Gastroesophageal sphincter (tissue), 4 donors: Measurements from ENCODE around the gene AGAP2. TPM values are rescaled to one million over a fixed set of nuclear protein-coding genes. Genes with fewer than 3 reads are reported as not detected.

ENCODE experiments used
- ATAC-seq: fragments of 150-250 bp; one replicate; pipeline ENCODE4 v1.9.1; 2016; ENCODE audit warnings: mild to moderate bottlenecking, moderate library complexity
- H3K27ac ChIP-seq, 4 donors: fragments of 200-600 bp; sonication (generic) in 3 of 4; 1 replicate in 3 of 4; 2 replicates in 1 of 4; pipeline ENCODE4 v1.5.1; 2016 to 2019
- H3K27me3 ChIP-seq: fragments of 200-600 bp; sonication (generic); one replicate; pipeline ENCODE4 v1.5.1; 2019
- H3K36me3 ChIP-seq, 2 donors: fragments of 200-600 bp; sonication (generic); one replicate each; pipeline ENCODE4 v1.5.1; 2019; ENCODE audit warnings: control low read depth in 1 of 2
- H3K4me1 ChIP-seq, 3 donors: fragments of 200-600 bp; sonication (generic); 1 replicate in 2 of 3; 2 replicates in 1 of 3; pipeline ENCODE4 v1.5.1; 2016 to 2019; ENCODE audit warnings: control low read depth in 2 of 3
- H3K4me3 ChIP-seq, 2 donors: fragments of 200-600 bp; sonication (generic); one replicate each; pipeline ENCODE4 v1.5.1; 2019; ENCODE audit warnings: mild to moderate bottlenecking in 1 of 2, moderate library complexity in 1 of 2
- H3K9me3 ChIP-seq, 3 donors: fragments of 200-600 bp; sonication (generic); one replicate each; pipeline ENCODE4 v1.5.1; 2017 to 2019; ENCODE audit warnings: control low read depth in 2 of 3
- CTCF ChIP-seq, 4 experiments: fragments of 200-600 bp in 2 of 4; fragments of 450-650 bp in 2 of 4; sonication (generic) in 1 of 4; IDR thresholded peaks; one replicate each; pipeline ENCODE4 v1.5.1; 2017 to 2019; ENCODE audit warnings: antibody characterized with exemption in 4 of 4, mild to moderate bottlenecking in 2 of 4, moderate library complexity in 2 of 4
- EP300 ChIP-seq: sonication (generic); formaldehyde crosslinking; IDR thresholded peaks from one replicate; pipeline ENCODE4 v1.6.1; 2017; ENCODE audit warnings: antibody characterized with exemption, mild to moderate bottlenecking
- POLR2A ChIP-seq, 2 donors: fragments of 450-650 bp; IDR thresholded peaks; one replicate each; pipeline ENCODE4 v1.6.1; 2017; ENCODE audit warnings: antibody characterized with exemption in 2 of 2, mild to moderate bottlenecking in 2 of 2, moderate library complexity in 1 of 2
- POLR2AphosphoS5 ChIP-seq: sonication (generic); formaldehyde crosslinking; IDR thresholded peaks from one replicate; pipeline ENCODE4 v1.6.1; 2017; ENCODE audit warnings: antibody characterized with exemption
- WGBS, 2 donors: methylation state at CpG; one replicate each; pipeline ENCODE4 v1.1.5; 2018; ENCODE audit warnings: low coverage in 1 of 2; 5-methylcytosine and 5-hydroxymethylcytosine counted together
- total RNA-seq, 4 donors: library from RNA; depleted of rRNA; stranded (reverse); fragments of >200 nt; gene quantifications; one replicate each; pipeline ENCODE4 v1.1.0, GENCODE V29; 2016

Gene AGAP2
- total RNA-seq, 4 donors from 2014 or later, result 1.6 to 4.2 (median 3.3) TPM

GRCh38 chr12:57737467-57738460 lies 778 bp downstream of the AGAP2 start:
- peak overlapping the region in 1 of 4 donors; percentile 38 for H3K27ac ChIP-seq
- peak overlapping the region; percentile 3 to 50 for H3K4me3 ChIP-seq
- peaks cover 92% of the 10 kb centered on the region for H3K27me3 ChIP-seq
- peak; percentile 10 for ATAC-seq
- peak in 2 of 4 experiments; percentile 26 to 35 for TF ChIP-seq CTCF (IDR thresholded peaks at IDR 0.05)
- no peak for TF ChIP-seq EP300
- TF ChIP-seq POLR2A (IDR thresholded peaks at IDR 0.05), result no peak
- peaks cover 4 to 39% (median 31%) of the 10 kb centered on the region in 3 donors for H3K4me1 ChIP-seq
- H3K36me3 ChIP-seq, result no peaks in the 10 kb centered on the region
- H3K9me3 ChIP-seq, result no peaks in the 10 kb centered on the region
- WGBS, 2 donors, result 0% methylated on average over 2 of the region's 110 CpGs; no CpG with 5 or more reads in 1 of the 2 donors

GRCh38 chr12:57736741-57737466 lies 1.6 kb downstream of the AGAP2 start:
- no peak for ATAC-seq
- H3K4me3 ChIP-seq, result peak overlapping the region in 1 of 2 donors; percentile 50
- peaks cover 98% of the 10 kb centered on the region for H3K27me3 ChIP-seq
- WGBS, 2 donors, result 0 to 60% methylated on average over 2 to 4 of the region's 31 CpGs
- no peak for TF ChIP-seq EP300
- TF ChIP-seq POLR2A (IDR thresholded peaks at IDR 0.05), result no peak
- no peak for TF ChIP-seq POLR2AphosphoS5
- TF ChIP-seq CTCF (IDR thresholded peaks at IDR 0.05), result no peak
- peaks cover 4 to 39% (median 31%) of the 10 kb centered on the region in 3 donors for H3K4me1 ChIP-seq
- H3K27ac ChIP-seq, result peak overlapping the region in 1 of 4 donors; percentile 38
- H3K9me3 ChIP-seq, result no peaks in the 10 kb centered on the region
- no peaks in the 10 kb centered on the region for H3K36me3 ChIP-seq

- TF ChIP-seq POLR2A (IDR thresholded peaks at IDR 0.05) (no peak), CTCF (IDR thresholded peaks at IDR 0.05) (peak in 2 of 4 experiments; percentile 10 to 20), POLR2AphosphoS5 (no peak)
- no peaks in the 10 kb centered on the region for H3K36me3 ChIP-seq
- peaks cover 98% of the 10 kb centered on the region for H3K27me3 ChIP-seq
- no peak overlapping the region for H3K27ac ChIP-seq
- WGBS, 2 donors, result 15 to 27% methylated on average over 6 to 12 of the region's 49 CpGs
- H3K9me3 ChIP-seq, result no peaks in the 10 kb centered on the region
- peak overlapping the region in 1 of 2 donors; percentile 26 for H3K4me3 ChIP-seq
- ATAC-seq, result no peak
- peaks cover 4 to 39% (median 31%) of the 10 kb centered on the region in 3 donors for H3K4me1 ChIP-seq
Measured at GRCh38 chr12:57735952-57736740, 2.4 kb downstream of the AGAP2 start.

- Histone ChIP-seq H3K27me3 (peaks cover 98% of the 10 kb centered on the region), H3K9me3 (no peaks in the 10 kb centered on the region), H3K4me1 (peaks cover 4 to 39% (median 31%) of the 10 kb centered on the region in 3 donors), H3K4me3 (peak overlapping the region in 1 of 2 donors; percentile 26), H3K27ac (no peak overlapping the region), H3K36me3 (no peaks in the 10 kb centered on the region)
- no peak for ATAC-seq
- 28 to 39% methylated on average over 3 to 6 of the region's 8 CpGs for WGBS, 2 donors
- TF ChIP-seq POLR2A (IDR thresholded peaks at IDR 0.05) (no peak), CTCF (IDR thresholded peaks at IDR 0.05) (no peak), POLR2AphosphoS5 (no peak), EP300 (no peak)
Measured at GRCh38 chr12:57735198-57735855, 3.2 kb downstream of the AGAP2 start.
